NB4 (cell line): Measurements from ENCODE around the gene SATB2.
A peak's percentile ranks its signal among the peaks of the same experiment; 100 is the strongest.

Experiments
- DNase-seq: peaks from one replicate; pipeline ENCODE4 v3.0.0; 2010; ENCODE audit warnings: low read depth
- H3K4me3 ChIP-seq: one replicate; pipeline ENCODE4 v1.5.1; 2011; ENCODE audit warnings: mild to moderate bottlenecking, low read depth, low read length, moderate library complexity
- CTCF ChIP-seq: IDR thresholded peaks from one replicate; pipeline ENCODE4 v1.5.1; 2012; ENCODE audit warnings: low read depth, low read length
- MAX ChIP-seq: IDR thresholded peaks from 2 replicates; pipeline ENCODE4 v1.6.1; 2011; ENCODE audit warnings: low read depth, low read length
- MYC ChIP-seq: IDR thresholded peaks from 2 replicates; pipeline ENCODE4 v1.6.1; 2011; ENCODE audit warnings: low read depth, low read length
- POLR2A ChIP-seq: IDR thresholded peaks from 2 replicates; pipeline ENCODE4 v1.6.1; 2011; ENCODE audit warnings: mild to moderate bottlenecking; ENCODE audit not compliant: insufficient read length; ENCODE audit errors: extremely low read depth

Gene SATB2

GRCh38 chr2:199488772-199489400, 31.1 kb upstream of the SATB2 start:
- H3K4me3 ChIP-seq: no peak overlapping the region
- TF ChIP-seq CTCF (peak; percentile 91), MAX (no peak; the same call in 1 of the 2 replicates), POLR2A (no peak), MYC (peak; percentile 36; the same call in 1 of the 2 replicates)
- DNase-seq: peak; percentile 80

- TF ChIP-seq MYC: peak; percentile 30; the same call in 1 of the 2 replicates
- TF ChIP-seq CTCF: peak; percentile 93
- TF ChIP-seq MAX: no peak
- TF ChIP-seq POLR2A: no peak
- peak; percentile 82 for DNase-seq
- no peak overlapping the region for H3K4me3 ChIP-seq
These were observed 28.1 kb upstream of the SATB2 start for GRCh38 chr2:199485732-199486335.

- DNase-seq: peak; percentile 47
- peak; percentile 26 for TF ChIP-seq CTCF
- TF ChIP-seq MYC: no peak
- no peak overlapping the region for H3K4me3 ChIP-seq
These were observed 27.2 kb upstream of the SATB2 start for GRCh38 chr2:199484927-199485326.

GRCh38 chr2:199480966-199481365, 23.2 kb upstream of the SATB2 start:
- TF ChIP-seq POLR2A (no peak), MYC (no peak)
- DNase-seq: no peak
- H3K4me3 ChIP-seq: no peak overlapping the region

- H3K4me3 ChIP-seq: no peak overlapping the region
- DNase-seq: no peak
- no peak for TF ChIP-seq CTCF
- no peak for TF ChIP-seq MAX
- no peak for TF ChIP-seq POLR2A
- TF ChIP-seq MYC: no peak
These were observed 19.6 kb upstream of the SATB2 start for GRCh38 chr2:199477277-199477834.

- peak; percentile 86 for DNase-seq
- peak overlapping the region; percentile 29 for H3K4me3 ChIP-seq
- no peak for TF ChIP-seq MYC
- TF ChIP-seq POLR2A: no peak
- TF ChIP-seq MAX: no peak
- peak; percentile 80 for TF ChIP-seq CTCF
These were observed 13.8 kb upstream of the SATB2 start for GRCh38 chr2:199471443-199472057.
